Cortex of kidney (tissue), 1 donor: Measurements from ENCODE around the gene MOXD1.
"Not testable (repeated sequence)": the region's sequence is repeated elsewhere in the genome, so short reads cannot be mapped to it uniquely, and the experiment has no call there.

Experiments
- DNase-seq: peaks from one replicate; lab custom pipeline; 2025; lab: John Stamatoyannopoulos, UW

MOXD1 gene

GRCh38 chr6:132282696-132283095 is 118.6 kb downstream of the MOXD1 start:
- no peak for DNase-seq

- DNase-seq, result no peak
These were observed 120.8 kb downstream of the MOXD1 start for GRCh38 chr6:132280436-132280835.

- no peak for DNase-seq
These were observed 121.6 kb downstream of the MOXD1 start for GRCh38 chr6:132279592-132280139.

- DNase-seq, result no peak
These were observed 126.0 kb downstream of the MOXD1 start for GRCh38 chr6:132275066-132275970.

GRCh38 chr6:132272776-132273175 is 128.5 kb downstream of the MOXD1 start:
- DNase-seq, result no peak

- no peak for DNase-seq
These were observed 130.4 kb downstream of the MOXD1 start for GRCh38 chr6:132270726-132271402.

GRCh38 chr6:132268666-132269065 is 132.6 kb downstream of the MOXD1 start:
- DNase-seq, result not testable (repeated sequence)

GRCh38 chr6:132268209-132268608 is 133.1 kb downstream of the MOXD1 start:
- no peak for DNase-seq

- no peak for DNase-seq
These were observed 135.7 kb downstream of the MOXD1 start for GRCh38 chr6:132265451-132266097.

GRCh38 chr6:132264021-132264500 is 137.2 kb downstream of the MOXD1 start:
- no peak for DNase-seq

GRCh38 chr6:132261354-132261753 is 139.9 kb downstream of the MOXD1 start:
- DNase-seq, result no peak

GRCh38 chr6:132259070-132259469 is 142.2 kb downstream of the MOXD1 start:
- no peak for DNase-seq

- no peak for DNase-seq
These were observed 143.7 kb downstream of the MOXD1 start for GRCh38 chr6:132257561-132257960.

GRCh38 chr6:132256457-132256856 is 144.8 kb downstream of the MOXD1 start:
- DNase-seq, result no peak

- no peak for DNase-seq
These were observed 147.4 kb downstream of the MOXD1 start for GRCh38 chr6:132253906-132254305.

- no peak for DNase-seq
These were observed 148.1 kb downstream of the MOXD1 start for GRCh38 chr6:132253211-132253610.

GRCh38 chr6:132252113-132252512 is 149.2 kb downstream of the MOXD1 start:
- no peak for DNase-seq

- DNase-seq, result no peak
These were observed 149.6 kb downstream of the MOXD1 start for GRCh38 chr6:132251711-132252110.

- no peak for DNase-seq
These were observed 153.7 kb downstream of the MOXD1 start for GRCh38 chr6:132247381-132248159.

GRCh38 chr6:132246632-132247270 is 154.5 kb downstream of the MOXD1 start:
- no peak for DNase-seq

- no peak for DNase-seq
These were observed 155.1 kb downstream of the MOXD1 start for GRCh38 chr6:132246120-132246617.
